SK-N-SH (cell line): Measurements from ENCODE around the gene GINS3.

ENCODE experiments used
- EP300 ChIP-seq, 2 experiments: IDR thresholded peaks; 2 replicates each; pipeline versions ENCODE4 v1.4.0 to v1.6.1; 2012; ENCODE audit warnings: borderline replicate concordance in 1 of 2, low read depth in 1 of 2, low read length in 1 of 2
- FOSL2 ChIP-seq: IDR thresholded peaks from 2 replicates; pipeline ENCODE4 v1.4.0; 2012; ENCODE audit warnings: low read depth, mild to moderate bottlenecking, moderate library complexity, borderline replicate concordance
- MXI1 ChIP-seq: IDR thresholded peaks from 2 replicates; pipeline ENCODE4 v1.6.1; 2012; ENCODE audit warnings: mild to moderate bottlenecking, low read depth, low read length, improper control_type of control experiment
- NRF1 ChIP-seq: IDR thresholded peaks from 2 replicates; pipeline ENCODE4 v1.6.1; 2012; ENCODE audit warnings: low read depth, mild to moderate bottlenecking, low read length
- POLR2AphosphoS5 ChIP-seq: IDR thresholded peaks from 2 replicates; pipeline ENCODE4 v1.6.1; 2012; ENCODE audit warnings: low read depth, low read length
- RAD21 ChIP-seq: IDR thresholded peaks from 2 replicates; pipeline ENCODE4 v1.6.1; 2012; ENCODE audit warnings: mild to moderate bottlenecking, low read length
- RCOR1 ChIP-seq: fragments of 150-350 bp; IDR thresholded peaks from 2 replicates; pipeline ENCODE4 v1.6.1; 2017; ENCODE audit warnings: antibody characterized with exemption, low read length
- SMC3 ChIP-seq: IDR thresholded peaks from 2 replicates; pipeline ENCODE4 v1.6.1; 2012; ENCODE audit warnings: low read depth, low read length, improper control_type of control experiment
- TAF1 ChIP-seq: IDR thresholded peaks from 2 replicates; pipeline ENCODE4 v1.6.1; 2012; ENCODE audit warnings: low read depth, mild to moderate bottlenecking, low read length, moderate library complexity, borderline replicate concordance
- YY1 ChIP-seq: IDR thresholded peaks from 2 replicates; pipeline ENCODE4 v1.4.0; 2012; ENCODE audit warnings: low read depth, mild to moderate bottlenecking
- TF ChIP-seq, protein P1 (sequence below): fragments of 200-600 bp; sonication (generic); IDR thresholded peaks from 2 replicates; pipeline ENCODE4 v1.6.1; 2017; ENCODE audit warnings: antibody characterized with exemption, mild to moderate bottlenecking, moderate library complexity
- TF ChIP-seq, protein P2 (sequence below): IDR thresholded peaks from 2 replicates; pipeline ENCODE4 v1.6.1; 2012; ENCODE audit warnings: mild to moderate bottlenecking, low read depth, low read length, moderate library complexity
- TF ChIP-seq, protein P3 (sequence below): IDR thresholded peaks from 2 replicates; pipeline ENCODE4; 2012

DNA sequence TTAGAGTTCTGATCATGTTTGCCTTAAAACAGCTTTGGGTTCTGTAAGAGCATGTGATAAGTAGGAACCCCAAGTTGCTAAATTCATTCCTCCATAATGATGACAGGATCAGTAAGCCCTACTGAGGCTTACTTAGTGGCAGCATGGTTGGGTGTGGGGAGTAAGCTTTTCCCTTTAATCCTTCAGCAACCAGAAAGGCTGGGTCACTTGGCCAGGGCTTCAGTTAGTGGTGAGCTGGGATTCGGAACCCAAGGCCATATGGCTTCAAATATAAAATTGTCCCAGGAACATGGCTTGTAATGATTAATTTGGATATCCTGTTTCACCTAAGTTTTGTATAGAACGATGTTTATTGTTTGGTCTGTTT is 850 bp downstream of the GINS3 start:
- TF ChIP-seq MXI1, result no peak
- no peak for TF ChIP-seq RCOR1
- TF ChIP-seq EP300 (IDR thresholded peaks at IDR 0.05; ENCODE audit: borderline replicate concordance in 1 of 2, low read depth in 1 of 2, low read length in 1 of 2), result no peak
- TF ChIP-seq, protein P1, sequence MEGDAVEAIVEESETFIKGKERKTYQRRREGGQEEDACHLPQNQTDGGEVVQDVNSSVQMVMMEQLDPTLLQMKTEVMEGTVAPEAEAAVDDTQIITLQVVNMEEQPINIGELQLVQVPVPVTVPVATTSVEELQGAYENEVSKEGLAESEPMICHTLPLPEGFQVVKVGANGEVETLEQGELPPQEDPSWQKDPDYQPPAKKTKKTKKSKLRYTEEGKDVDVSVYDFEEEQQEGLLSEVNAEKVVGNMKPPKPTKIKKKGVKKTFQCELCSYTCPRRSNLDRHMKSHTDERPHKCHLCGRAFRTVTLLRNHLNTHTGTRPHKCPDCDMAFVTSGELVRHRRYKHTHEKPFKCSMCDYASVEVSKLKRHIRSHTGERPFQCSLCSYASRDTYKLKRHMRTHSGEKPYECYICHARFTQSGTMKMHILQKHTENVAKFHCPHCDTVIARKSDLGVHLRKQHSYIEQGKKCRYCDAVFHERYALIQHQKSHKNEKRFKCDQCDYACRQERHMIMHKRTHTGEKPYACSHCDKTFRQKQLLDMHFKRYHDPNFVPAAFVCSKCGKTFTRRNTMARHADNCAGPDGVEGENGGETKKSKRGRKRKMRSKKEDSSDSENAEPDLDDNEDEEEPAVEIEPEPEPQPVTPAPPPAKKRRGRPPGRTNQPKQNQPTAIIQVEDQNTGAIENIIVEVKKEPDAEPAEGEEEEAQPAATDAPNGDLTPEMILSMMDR, result no peak
- no peak for TF ChIP-seq SMC3
- TF ChIP-seq FOSL2, result no peak
- TF ChIP-seq RAD21, result no peak
- no peak for TF ChIP-seq POLR2AphosphoS5
- no peak for TF ChIP-seq TAF1
- TF ChIP-seq, protein P2, sequence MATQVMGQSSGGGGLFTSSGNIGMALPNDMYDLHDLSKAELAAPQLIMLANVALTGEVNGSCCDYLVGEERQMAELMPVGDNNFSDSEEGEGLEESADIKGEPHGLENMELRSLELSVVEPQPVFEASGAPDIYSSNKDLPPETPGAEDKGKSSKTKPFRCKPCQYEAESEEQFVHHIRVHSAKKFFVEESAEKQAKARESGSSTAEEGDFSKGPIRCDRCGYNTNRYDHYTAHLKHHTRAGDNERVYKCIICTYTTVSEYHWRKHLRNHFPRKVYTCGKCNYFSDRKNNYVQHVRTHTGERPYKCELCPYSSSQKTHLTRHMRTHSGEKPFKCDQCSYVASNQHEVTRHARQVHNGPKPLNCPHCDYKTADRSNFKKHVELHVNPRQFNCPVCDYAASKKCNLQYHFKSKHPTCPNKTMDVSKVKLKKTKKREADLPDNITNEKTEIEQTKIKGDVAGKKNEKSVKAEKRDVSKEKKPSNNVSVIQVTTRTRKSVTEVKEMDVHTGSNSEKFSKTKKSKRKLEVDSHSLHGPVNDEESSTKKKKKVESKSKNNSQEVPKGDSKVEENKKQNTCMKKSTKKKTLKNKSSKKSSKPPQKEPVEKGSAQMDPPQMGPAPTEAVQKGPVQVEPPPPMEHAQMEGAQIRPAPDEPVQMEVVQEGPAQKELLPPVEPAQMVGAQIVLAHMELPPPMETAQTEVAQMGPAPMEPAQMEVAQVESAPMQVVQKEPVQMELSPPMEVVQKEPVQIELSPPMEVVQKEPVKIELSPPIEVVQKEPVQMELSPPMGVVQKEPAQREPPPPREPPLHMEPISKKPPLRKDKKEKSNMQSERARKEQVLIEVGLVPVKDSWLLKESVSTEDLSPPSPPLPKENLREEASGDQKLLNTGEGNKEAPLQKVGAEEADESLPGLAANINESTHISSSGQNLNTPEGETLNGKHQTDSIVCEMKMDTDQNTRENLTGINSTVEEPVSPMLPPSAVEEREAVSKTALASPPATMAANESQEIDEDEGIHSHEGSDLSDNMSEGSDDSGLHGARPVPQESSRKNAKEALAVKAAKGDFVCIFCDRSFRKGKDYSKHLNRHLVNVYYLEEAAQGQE, result no peak
- TF ChIP-seq, protein P3, sequence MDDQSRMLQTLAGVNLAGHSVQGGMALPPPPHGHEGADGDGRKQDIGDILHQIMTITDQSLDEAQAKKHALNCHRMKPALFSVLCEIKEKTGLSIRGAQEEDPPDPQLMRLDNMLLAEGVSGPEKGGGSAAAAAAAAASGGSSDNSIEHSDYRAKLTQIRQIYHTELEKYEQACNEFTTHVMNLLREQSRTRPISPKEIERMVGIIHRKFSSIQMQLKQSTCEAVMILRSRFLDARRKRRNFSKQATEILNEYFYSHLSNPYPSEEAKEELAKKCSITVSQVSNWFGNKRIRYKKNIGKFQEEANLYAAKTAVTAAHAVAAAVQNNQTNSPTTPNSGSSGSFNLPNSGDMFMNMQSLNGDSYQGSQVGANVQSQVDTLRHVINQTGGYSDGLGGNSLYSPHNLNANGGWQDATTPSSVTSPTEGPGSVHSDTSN, result no peak
- no peak for TF ChIP-seq YY1
- no peak for TF ChIP-seq NRF1
